GM18502 (cell line): Measurements from ENCODE around the gene TMIE.
"Not testable (repeated sequence)": the region's sequence is repeated elsewhere in the genome, so short reads cannot be mapped to it uniquely, and the experiment has no call there.

Experiments used
- ATAC-seq: cut with Tn5 transposase; IDR thresholded peaks from one replicate; pipeline ENCODE4 v1.9.1; 2021; ENCODE audit warnings: mild to moderate bottlenecking; ENCODE audit not compliant: unreplicated experiment, poor library complexity

The TMIE gene

GRCh38 chr3:46717447-46718231, 16.4 kb downstream of the TMIE start, which contains the start of gene PRSS50:
Gene PRSS50 (minus strand): TSS chr3:46717869. CDS start chr3:46717824, 45 bp downstream.
- ATAC-seq: no peak

DNA sequence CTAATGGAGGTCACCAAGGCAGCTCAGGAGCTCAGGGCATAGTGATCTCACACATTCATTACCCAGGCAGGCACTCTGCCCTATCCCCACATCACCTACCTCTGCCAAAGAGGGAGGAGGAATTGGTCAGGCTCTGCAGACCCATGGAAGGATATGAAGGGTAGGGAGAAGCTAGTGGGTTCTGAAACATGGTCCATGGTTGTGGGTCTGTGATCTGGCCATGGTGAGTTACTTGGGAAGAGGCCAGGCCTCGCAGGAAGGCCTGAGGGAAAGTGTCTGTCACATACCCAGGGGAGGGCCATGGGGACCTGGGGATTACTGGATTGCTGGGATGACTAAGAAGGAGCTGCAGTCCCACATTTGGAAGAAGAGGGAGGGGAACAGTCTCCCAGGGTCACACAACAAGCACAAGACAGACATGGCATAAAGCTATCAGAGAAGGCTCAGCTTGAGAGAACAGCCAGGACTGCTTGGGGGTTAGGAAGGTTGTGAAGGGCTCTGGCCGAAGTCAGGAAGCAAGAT, 17.9 kb downstream of the TMIE start:
- no peak for ATAC-seq

- no peak for ATAC-seq
Observed at GRCh38 chr3:46719735-46720271, 18.6 kb downstream of the TMIE start.

DNA sequence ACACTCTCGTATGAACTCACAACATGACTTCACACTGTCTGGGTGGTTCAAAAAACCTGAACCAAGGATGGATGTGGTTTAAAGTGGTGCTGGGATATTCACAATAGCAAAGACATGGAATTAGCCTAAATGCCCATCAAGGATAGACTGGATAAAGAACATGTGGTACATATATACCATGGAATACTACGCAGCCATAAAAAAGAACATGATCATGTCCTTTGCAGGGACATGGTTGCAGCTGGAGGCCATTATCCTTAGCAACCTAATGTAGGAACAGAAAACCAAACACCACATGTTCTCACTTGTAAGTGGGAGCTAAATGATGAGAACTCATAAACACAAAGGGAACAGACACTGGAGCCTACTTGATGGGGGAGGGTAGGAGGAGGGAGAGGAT, 19.8 kb downstream of the TMIE start:
- no peak for ATAC-seq

DNA sequence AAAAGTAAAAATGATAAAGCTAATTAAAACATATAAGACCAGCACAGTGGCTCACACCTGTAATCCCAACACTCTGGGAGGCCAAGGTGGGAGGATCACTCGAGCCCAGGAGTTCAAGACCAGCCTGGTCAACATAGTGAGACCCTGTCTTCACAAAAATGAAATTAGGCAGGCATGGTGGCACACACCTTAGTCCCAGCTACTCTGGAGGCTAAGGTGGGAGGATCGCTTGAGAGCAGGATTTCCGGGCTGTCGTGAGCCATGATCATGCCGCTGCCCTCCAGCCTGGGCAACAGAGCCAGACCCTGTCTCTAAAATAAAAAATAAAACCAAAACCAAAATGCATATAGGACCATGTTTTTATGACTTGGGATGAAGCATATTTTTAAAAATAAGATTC, 21.3 kb downstream of the TMIE start:
- no peak for ATAC-seq

DNA sequence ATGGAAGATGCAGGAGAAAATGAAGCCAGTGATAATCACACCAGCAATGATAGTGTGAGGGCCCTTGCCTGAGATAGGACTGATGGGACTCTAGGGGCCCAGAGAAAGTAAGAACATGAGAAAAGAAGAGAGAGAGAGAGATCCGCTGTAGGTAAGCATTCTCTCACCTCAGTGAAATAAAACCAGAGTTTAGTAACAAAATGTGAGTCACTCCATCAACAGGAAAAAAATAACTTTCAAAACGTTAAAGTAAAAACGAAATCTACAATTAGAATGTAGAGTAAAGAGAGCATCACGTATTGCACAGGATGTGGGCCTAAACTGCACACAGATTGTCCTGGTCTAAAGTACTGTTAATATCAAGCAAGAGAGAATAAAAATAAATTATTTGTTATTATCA, 23.2 kb downstream of the TMIE start:
- no peak for ATAC-seq

- no peak for ATAC-seq
Observed at GRCh38 chr3:46725621-46726314, 24.6 kb downstream of the TMIE start.

- ATAC-seq: no peak
Observed at GRCh38 chr3:46729038-46729437, 27.8 kb downstream of the TMIE start.

GRCh38 chr3:46730819-46731218, 29.6 kb downstream of the TMIE start:
- ATAC-seq: no peak

DNA sequence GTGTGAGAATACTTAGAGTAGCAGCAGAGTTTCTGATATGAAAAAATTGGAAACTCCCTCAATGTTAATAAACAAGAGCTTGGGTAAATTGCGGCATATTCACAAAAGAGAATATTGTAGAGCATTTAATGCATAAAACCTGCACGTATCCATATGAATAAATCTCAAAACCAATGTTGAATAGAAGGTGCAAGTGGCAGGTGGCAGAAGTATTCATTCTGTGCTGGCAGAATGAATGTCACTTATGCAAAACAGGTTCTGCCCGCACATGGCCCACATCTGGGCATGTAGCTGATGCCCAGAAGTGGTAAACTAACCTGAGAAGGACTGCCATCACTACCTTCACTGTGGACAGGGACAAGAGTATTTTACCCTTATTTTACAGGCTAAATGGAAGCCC, 30.6 kb downstream of the TMIE start:
- no peak for ATAC-seq

DNA sequence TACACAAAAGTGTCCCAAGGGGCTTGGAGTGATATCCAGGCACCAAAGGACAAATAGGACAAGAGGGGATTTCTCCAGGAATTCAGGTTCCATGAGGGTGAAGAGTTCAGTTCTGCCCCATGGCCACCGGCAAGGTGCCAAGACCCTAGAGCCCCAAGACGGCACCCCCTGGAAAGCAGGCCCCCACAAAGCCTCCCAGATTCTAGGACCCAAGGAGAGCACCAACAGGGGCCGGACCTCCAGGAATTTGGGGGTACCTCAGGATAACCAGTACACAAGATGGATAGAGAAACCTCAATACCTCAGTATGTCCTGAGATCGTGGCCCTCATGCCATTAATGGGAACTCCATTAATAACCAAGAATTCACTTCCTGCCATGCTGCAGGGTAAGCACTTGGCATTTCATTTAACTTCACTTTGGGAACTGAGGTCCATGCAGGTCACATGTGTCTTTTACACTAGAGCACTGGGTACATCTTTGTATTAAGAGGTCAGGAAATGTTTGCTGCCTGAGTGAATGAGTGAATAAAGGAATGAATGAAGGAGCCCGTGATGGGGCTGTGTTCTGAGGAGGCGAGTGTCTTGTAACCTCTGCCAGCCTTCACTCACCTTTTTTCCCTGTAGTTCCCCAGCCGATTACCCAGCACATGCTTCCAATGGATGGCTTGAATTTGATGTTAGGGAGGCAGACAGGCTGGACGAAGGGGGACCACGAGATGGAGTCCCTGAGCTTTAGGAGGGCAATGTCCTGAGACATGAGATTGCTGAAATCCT, 32.0 kb downstream of the TMIE start:
- ATAC-seq: no peak

- no peak for ATAC-seq
Observed at GRCh38 chr3:46734773-46735172, 33.6 kb downstream of the TMIE start.

GRCh38 chr3:46736006-46736872, 35.0 kb downstream of the TMIE start:
- ATAC-seq: no peak

DNA sequence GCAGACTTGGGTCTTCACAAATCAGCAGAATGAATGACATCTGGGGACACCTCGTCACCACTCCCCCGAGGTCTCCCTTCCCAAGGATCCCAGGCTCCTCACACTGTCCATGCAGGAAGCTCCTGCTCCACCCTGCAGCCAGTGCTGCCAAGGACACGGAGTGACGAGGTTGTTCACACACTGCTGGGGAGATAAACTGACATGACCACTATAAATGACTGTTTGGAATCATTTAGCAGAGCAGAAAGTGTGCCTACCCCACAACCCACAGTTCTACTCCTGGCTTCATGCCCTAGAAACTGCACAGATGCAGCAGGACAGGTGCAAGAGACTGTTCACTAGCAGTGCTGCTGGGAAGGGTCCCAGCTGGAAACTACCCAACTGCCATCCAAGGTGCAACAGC, 36.1 kb downstream of the TMIE start:
- ATAC-seq: no peak

GRCh38 chr3:46739565-46739964, 38.4 kb downstream of the TMIE start:
- not testable (repeated sequence) for ATAC-seq

GRCh38 chr3:46742992-46743585, 41.9 kb downstream of the TMIE start:
- ATAC-seq: no peak

DNA sequence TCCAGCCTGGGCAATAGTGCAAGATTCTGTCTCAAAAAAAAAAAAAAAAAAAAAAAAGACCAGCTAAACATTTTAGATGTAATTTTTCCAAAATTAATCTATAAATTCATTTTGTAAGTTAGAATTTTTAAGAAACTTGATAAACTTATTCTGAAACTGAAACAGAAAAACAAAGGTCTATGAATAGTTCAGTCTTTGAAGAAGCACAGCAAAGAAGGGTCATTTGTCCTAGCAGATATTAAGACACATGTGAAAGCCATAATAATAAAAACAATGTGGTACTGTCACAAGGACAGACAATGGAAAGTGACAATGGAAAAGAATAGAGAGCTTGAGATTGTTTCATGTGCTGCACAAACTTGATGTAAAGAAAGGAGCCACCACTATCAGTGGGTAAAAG, 45.5 kb downstream of the TMIE start:
- ATAC-seq: no peak

DNA sequence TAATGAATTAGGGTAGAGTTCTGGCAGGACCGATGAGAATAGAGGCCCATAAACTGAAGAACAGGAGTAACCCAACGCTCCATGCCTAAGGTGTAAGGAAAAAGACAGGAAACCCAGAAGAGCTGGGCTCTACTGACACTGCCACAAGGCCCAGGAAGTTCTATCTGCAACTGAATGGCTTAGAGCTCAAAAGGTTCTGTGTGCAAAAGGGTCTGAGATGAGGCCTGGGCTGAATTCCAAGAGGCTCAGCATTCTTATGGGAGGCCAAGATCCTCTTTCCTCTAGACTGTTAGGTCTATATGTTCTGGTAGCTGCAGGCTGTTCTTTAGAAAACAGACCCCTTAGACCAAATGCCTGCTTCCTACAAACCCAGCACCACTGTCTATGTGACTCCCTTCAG, 47.0 kb downstream of the TMIE start:
- ATAC-seq: no peak

DNA sequence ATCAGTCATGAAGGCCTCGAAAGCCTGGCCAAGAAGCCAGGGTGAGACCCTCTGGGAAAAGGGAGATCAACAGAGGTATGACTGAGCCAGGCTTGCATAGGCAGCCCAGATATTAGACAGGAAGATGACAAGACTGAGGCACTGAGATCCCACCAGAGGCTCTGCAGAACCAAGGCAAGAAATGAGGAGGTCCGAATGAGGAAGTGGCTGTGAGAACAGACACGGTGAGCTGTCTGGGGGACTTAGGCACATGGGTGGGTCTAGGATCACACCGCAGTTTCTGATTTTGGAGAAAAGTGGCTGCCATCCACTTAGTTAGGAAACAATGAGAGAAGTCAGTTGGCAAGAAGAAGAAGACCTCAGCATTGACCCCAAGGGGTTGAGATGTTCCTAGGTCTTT, 47.9 kb downstream of the TMIE start:
- ATAC-seq: no peak
